ENCODE results near the gene PROX2. TPM values are rescaled to one million over a fixed set of nuclear protein-coding genes. Genes with fewer than 3 reads are reported as not detected.

The PROX2 gene
- total RNA-seq, 4 donors from 2014 or later, result not detected

DNA sequence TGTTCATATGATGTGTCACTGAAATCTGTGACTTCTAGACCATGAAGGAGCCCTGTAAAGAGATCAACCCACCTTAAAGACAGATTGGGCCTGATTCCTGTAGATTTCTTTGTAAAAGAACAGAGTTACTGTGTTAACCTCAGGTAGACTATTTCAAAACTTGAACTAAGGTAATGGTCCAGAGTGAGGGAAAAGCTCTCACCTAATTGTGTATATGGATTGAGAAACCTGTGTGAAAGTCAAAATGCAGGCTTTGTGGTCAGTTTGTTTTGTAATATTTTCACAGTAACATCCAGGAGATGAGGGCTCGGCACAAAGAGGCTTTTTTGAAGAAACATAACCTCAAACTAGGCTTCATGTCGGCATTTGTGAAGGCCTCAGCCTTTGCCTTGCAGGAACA lies 22.1 kb upstream of the PROX2 start:
- intact Hi-C loops (cut with DNase I; ENCODE audit: low total_unique reads), result no loop called here
- Histone ChIP-seq H3K27me3 (no peaks in the 10 kb centered on the region), H3K36me3 (no peaks in the 10 kb centered on the region), H3K4me3 (no peak overlapping the region), H3K27ac (no peak overlapping the region), H3K4me1 (no peaks in the 10 kb centered on the region), H3K9me3 (no peaks in the 10 kb centered on the region)
- no peak for TF ChIP-seq POLR2A (IDR thresholded peaks at IDR 0.05)
- no peak for TF ChIP-seq CTCF (IDR thresholded peaks at IDR 0.05)
- no peak for DNase-seq

GRCh38 chr14:74897642-74898041 lies 21.7 kb upstream of the PROX2 start:
- H3K36me3 ChIP-seq, result no peaks in the 10 kb centered on the region
- TF ChIP-seq POLR2A (IDR thresholded peaks at IDR 0.05) (no peak), CTCF (IDR thresholded peaks at IDR 0.05) (no peak)
- intact Hi-C loops (cut with DNase I; ENCODE audit: low total_unique reads), result no loop called here
- DNase-seq, result no peak
- no peaks in the 10 kb centered on the region for H3K4me1 ChIP-seq
- no peak overlapping the region for H3K4me3 ChIP-seq
- no peak overlapping the region for H3K27ac ChIP-seq
- no peaks in the 10 kb centered on the region for H3K27me3 ChIP-seq
- no peaks in the 10 kb centered on the region for H3K9me3 ChIP-seq

GRCh38 chr14:74896400-74896799 lies 20.5 kb upstream of the PROX2 start:
- Histone ChIP-seq H3K27ac (no peak overlapping the region), H3K36me3 (no peaks in the 10 kb centered on the region), H3K4me1 (no peaks in the 10 kb centered on the region), H3K4me3 (no peak overlapping the region), H3K27me3 (no peaks in the 10 kb centered on the region), H3K9me3 (no peaks in the 10 kb centered on the region)
- no peak for DNase-seq
- intact Hi-C loops (cut with DNase I; ENCODE audit: low total_unique reads), result no loop called here
- TF ChIP-seq POLR2A (IDR thresholded peaks at IDR 0.05) (no peak), CTCF (IDR thresholded peaks at IDR 0.05) (no peak)

GRCh38 chr14:74893614-74894091 lies 17.7 kb upstream of the PROX2 start:
- H3K9me3 ChIP-seq, result no peaks in the 10 kb centered on the region
- H3K27me3 ChIP-seq, result no peaks in the 10 kb centered on the region
- H3K27ac ChIP-seq, result no peak overlapping the region
- TF ChIP-seq CTCF (IDR thresholded peaks at IDR 0.05), result no peak
- TF ChIP-seq POLR2A (IDR thresholded peaks at IDR 0.05), result no peak
- no peaks in the 10 kb centered on the region for H3K4me1 ChIP-seq
- intact Hi-C loops (cut with DNase I; ENCODE audit: low total_unique reads), result no loop called here
- no peak for DNase-seq
- no peak overlapping the region for H3K4me3 ChIP-seq
- H3K36me3 ChIP-seq, result no peaks in the 10 kb centered on the region

DNA sequence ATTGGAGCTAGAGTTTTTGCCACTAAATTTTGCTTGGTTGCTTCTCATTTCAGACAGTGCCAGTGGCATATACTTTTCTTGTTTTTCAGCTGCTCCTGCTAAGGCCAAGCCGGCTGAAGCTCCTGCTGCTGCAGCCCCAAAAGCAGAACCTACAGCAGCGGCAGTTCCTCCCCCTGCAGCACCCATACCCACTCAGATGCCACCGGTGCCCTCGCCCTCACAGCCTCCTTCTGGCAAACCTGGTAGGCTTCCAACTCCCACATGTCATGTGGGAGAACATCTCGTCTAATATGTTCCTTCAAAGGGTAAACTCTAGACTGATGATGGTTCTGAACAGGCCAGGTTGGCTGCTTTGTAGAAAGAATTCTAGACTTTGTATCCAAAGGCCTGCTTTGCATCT lies 16.8 kb upstream of the PROX2 start:
- intact Hi-C loops (cut with DNase I; ENCODE audit: low total_unique reads), result no loop called here
- TF ChIP-seq POLR2A (IDR thresholded peaks at IDR 0.05), result no peak
- no peak for TF ChIP-seq CTCF (IDR thresholded peaks at IDR 0.05)
- no peaks in the 10 kb centered on the region for H3K36me3 ChIP-seq

More for the DNA sequence above, 16.8 kb upstream of the PROX2 start:
- no peak for DNase-seq
- Histone ChIP-seq H3K27me3 (no peaks in the 10 kb centered on the region), H3K4me3 (no peak overlapping the region), H3K4me1 (no peaks in the 10 kb centered on the region), H3K27ac (no peak overlapping the region), H3K9me3 (no peaks in the 10 kb centered on the region)
